ENCODE results near the gene PLA2R1.

PLA2R1 gene

GRCh38 chr2:160028431-160029269 lies 33.8 kb downstream of the PLA2R1 start:
- H3K4me3 ChIP-seq (ENCODE audit: low read depth, low read length): no peak overlapping the region
- in situ Hi-C loops (cut with HindIII; ENCODE audit: low pct_ligation_motif_present, low sequenced_read_pairs): no loop called here
- H3K27ac ChIP-seq: no peak overlapping the region
- peak; percentile 25 for DNase-seq
- peaks cover 2% of the 10 kb centered on the region for H3K36me3 ChIP-seq (replicated peaks)
- H3K27me3 ChIP-seq (replicated peaks): no peaks in the 10 kb centered on the region
- TF ChIP-seq CTCF (IDR thresholded peaks at IDR 0.05; ENCODE audit: low read depth, low read length, missing control alignments): no peak

- Histone ChIP-seq H3K36me3 (replicated peaks) (peaks cover 12% of the 10 kb centered on the region), H3K27me3 (replicated peaks) (no peaks in the 10 kb centered on the region), H3K27ac (no peak overlapping the region), H3K4me3 (ENCODE audit: low read depth, low read length) (no peak overlapping the region)
- no peak for DNase-seq
- in situ Hi-C loops (cut with HindIII; ENCODE audit: low pct_ligation_motif_present, low sequenced_read_pairs): no loop called here
- no peak for TF ChIP-seq CTCF (IDR thresholded peaks at IDR 0.05; ENCODE audit: low read depth, low read length, missing control alignments)
Observed at GRCh38 chr2:160022162-160022561, 40.3 kb downstream of the PLA2R1 start.

GRCh38 chr2:160019374-160020090 lies 42.9 kb downstream of the PLA2R1 start:
- DNase-seq: no peak
- in situ Hi-C loops (cut with HindIII; ENCODE audit: low pct_ligation_motif_present, low sequenced_read_pairs): no loop called here
- TF ChIP-seq CTCF (IDR thresholded peaks at IDR 0.05; ENCODE audit: low read depth, low read length, missing control alignments): no peak
- Histone ChIP-seq H3K27me3 (replicated peaks) (no peaks in the 10 kb centered on the region), H3K4me3 (ENCODE audit: low read depth, low read length) (no peak overlapping the region), H3K27ac (no peak overlapping the region), H3K36me3 (replicated peaks) (peaks cover 12% of the 10 kb centered on the region)

GRCh38 chr2:160015746-160016145 lies 46.7 kb downstream of the PLA2R1 start:
- no peak for DNase-seq
- Histone ChIP-seq H3K27me3 (replicated peaks) (no peaks in the 10 kb centered on the region), H3K4me3 (ENCODE audit: low read depth, low read length) (no peak overlapping the region), H3K27ac (no peak overlapping the region), H3K36me3 (replicated peaks) (peaks cover 14% of the 10 kb centered on the region)
- TF ChIP-seq CTCF (IDR thresholded peaks at IDR 0.05; ENCODE audit: low read depth, low read length, missing control alignments): no peak
- in situ Hi-C loops (cut with HindIII; ENCODE audit: low pct_ligation_motif_present, low sequenced_read_pairs): no loop called here

GRCh38 chr2:160014227-160014626 lies 48.2 kb downstream of the PLA2R1 start:
- H3K4me3 ChIP-seq (ENCODE audit: low read depth, low read length): no peak overlapping the region
- in situ Hi-C loops (cut with HindIII; ENCODE audit: low pct_ligation_motif_present, low sequenced_read_pairs): no loop called here

More at GRCh38 chr2:160014227-160014626, 48.2 kb downstream of the PLA2R1 start:
- Histone ChIP-seq H3K36me3 (replicated peaks) (peaks cover 13% of the 10 kb centered on the region), H3K27ac (no peak overlapping the region), H3K27me3 (replicated peaks) (no peaks in the 10 kb centered on the region)
- no peak for TF ChIP-seq CTCF (IDR thresholded peaks at IDR 0.05; ENCODE audit: low read depth, low read length, missing control alignments)
- DNase-seq: no peak

All from brain microvascular endothelial cell (primary cell).